HG03196 (cell line): ENCODE results near the gene SAMMSON.

ENCODE experiments used
- ATAC-seq: cut with Tn5 transposase; IDR thresholded peaks from one replicate; pipeline ENCODE4 v1.9.1; 2021; ENCODE audit not compliant: unreplicated experiment

SAMMSON gene

GRCh38 chr3:70085613-70086012 lies 86.1 kb downstream of the SAMMSON start:
- ATAC-seq, result no peak

DNA sequence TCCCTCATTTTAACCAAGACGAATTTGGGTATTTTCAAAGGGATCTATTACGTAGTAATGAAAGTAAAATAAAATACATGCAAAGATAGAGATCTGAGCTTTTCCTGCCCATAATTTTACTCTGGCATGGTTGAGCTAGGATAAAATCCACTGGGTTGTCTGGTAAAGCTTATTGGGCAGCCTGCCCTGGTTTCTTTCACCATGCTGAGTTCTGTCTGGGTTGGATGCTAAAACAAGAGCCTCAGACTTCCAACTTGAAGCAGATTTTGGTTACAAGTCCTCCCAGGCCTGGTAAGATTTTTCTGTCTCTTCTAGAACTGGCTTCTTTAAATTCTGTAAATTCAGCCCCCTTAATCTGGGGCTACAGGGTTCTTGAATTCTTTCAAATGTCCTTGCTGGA lies 86.8 kb downstream of the SAMMSON start:
- ATAC-seq, result no peak

DNA sequence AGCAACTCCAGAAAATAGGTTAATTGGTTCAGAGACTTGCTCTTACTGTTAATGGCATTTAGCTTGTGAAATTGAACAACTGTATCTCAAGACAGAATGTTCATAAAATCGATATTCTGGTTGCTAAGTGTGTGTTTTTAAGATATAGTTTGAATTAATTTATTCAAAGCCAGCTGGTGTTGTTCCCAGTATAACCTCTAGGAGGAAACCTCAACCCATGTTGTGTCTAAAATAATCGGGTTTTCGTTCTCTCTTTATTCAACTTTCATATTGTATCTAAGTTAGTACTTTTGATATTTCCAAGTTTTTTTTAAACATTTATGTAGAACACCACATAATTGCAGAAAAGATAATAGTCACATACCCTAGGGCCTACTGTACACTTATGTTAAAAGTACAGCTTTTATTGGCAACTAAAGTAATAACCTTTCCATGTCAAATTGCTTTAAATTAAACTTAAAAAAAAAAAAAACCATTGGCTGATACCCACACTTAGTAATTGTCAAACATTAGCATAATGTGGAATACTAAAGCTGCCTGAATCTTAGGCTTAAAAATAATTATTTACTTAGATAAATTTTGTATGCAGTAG lies 90.9 kb downstream of the SAMMSON start:
- no peak for ATAC-seq

DNA sequence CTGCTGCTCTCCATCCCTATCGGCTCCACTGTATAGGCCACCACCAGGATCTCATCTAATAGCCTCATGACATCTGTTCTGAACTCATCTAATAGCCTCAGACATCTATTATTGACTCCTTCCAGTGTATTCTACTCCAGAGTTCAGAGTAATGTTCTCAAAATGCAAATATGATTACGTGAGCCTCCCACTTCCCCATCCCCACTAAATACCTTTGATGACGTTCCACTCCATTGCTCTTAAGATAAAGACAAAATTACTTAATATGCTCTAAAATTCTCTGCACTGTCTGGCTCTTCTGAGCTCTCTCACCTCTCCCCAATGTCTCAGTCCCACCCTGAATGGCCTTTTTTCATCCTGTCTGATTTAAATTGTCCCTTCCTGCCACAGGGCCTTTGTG lies 94.7 kb downstream of the SAMMSON start:
- ATAC-seq, result no peak

- no peak for ATAC-seq
These were observed 95.7 kb downstream of the SAMMSON start for GRCh38 chr3:70095260-70095659.

DNA sequence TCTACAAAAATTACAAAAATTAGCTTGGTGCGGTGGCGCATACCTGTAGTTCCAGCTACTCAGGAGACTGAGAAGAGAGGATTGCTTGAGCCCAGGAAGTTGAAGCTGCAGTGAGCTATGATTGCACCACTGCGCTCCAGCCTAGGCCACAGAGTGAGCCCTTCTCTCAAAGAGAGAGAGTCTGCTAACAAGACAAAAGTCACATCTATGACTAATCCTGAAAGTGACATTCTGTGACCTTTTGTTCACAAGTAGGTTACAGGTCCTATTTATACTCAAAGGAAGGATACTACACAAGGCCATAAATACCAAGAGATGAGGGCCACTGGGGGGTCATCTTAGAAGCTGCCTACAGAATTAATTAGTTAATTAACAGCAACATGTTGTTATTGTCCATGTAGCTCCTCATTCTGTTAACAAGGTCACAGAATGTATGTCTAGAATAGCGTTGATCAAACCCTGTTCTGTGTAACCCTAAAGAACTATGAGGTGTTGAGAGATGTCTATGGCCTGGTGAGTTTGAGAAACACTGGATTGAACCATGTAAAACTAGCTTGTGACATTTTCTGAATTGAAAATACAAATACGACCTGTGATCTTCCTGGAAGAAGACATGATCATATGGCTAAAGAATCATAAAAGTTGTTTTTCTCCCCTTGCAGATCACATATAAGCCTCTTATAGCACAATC lies 97.0 kb downstream of the SAMMSON start:
- ATAC-seq, result peak; percentile 91

DNA sequence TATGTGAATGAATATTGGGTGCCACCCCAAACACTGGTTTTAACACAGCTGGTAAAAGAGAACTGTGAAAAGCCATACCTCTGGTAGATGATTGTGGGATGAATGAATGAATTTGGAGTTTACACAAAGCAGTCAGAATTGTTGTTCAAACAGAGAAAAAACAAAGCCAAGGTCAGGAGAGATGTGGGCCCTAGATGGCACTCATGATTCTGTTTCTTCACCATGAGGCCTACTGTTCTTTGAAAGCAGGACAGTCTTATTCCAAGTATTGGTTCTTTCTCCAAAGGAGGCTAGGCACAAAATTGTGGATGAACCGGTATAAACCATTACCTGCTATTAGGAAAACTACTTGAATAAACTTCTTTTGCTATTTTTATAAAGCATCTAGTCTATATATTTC lies 97.6 kb downstream of the SAMMSON start:
- ATAC-seq, result no peak

GRCh38 chr3:70108072-70108471 lies 108.5 kb downstream of the SAMMSON start:
- ATAC-seq, result no peak

DNA sequence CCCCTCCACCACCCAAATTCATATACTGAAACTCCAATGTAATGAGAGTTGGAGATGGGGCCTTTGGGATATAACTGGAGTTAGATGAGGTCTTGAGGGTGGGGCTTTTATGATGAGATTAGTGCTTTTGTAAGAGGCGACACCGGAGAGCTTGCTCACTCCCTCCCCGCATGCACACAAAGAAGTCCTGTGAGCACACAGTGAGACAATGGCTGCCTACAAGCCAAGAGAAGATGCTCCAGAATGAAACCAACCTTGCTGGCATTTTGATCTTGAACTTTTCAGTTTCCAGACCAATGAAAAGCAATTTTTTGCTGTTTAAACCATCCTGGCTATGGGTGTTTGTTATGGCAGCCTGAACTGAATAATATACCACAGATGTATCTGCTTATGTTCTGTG lies 109.0 kb downstream of the SAMMSON start:
- ATAC-seq, result no peak

DNA sequence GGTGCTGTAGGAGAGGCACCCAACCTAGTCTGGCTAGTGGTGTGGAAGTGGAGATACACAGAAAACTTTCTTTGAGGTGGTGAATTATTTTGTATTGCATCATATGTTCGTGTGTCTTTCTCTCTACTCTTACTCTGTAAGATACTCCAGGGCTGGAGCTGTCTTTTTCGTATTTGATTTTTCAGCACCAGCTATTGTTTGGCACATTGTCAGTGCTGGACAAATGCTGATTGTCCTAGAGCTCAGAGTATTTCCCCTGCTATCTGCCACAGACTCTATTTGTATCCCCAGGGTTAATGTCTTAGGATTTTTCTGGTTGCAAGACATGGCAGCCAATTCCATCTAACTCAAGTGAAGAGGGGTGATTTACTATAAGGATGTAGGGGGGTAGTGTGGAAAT lies 110.5 kb downstream of the SAMMSON start:
- no peak for ATAC-seq

DNA sequence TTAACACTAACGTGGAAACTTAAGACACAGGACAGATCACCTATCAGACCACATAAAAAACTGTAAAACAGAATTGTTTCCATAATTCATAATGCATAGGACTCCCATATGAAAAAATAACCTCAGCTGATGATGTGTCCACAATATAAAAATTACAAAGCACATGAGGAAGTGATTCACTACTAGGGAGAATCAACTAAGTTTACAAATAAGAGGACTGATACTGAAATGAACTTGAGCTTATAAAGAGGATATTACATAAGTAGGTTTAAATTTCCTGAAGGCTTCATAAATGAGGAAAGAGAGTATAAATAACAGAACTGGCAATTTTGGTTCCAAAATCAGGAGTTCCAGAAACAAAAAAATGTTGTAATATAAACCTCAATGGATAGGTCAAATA lies 111.9 kb downstream of the SAMMSON start:
- ATAC-seq, result no peak

DNA sequence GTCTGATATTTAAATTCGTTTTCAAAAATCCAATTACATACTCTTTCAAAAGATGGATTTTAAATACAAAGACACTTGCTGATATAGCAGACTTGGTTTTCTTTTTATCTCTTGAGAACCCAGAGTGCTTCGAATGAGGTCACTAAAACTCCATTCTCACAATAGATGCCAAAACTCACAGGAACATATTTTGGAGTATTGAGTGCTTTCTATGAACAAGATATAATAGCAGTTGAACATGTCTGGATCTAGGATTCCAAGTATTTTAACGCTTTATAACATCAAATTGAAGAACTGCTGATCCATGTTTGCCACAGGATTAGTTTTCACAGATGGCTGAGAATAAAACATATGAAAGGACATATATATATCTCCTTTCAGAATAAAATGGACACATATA lies 113.2 kb downstream of the SAMMSON start:
- no peak for ATAC-seq

DNA sequence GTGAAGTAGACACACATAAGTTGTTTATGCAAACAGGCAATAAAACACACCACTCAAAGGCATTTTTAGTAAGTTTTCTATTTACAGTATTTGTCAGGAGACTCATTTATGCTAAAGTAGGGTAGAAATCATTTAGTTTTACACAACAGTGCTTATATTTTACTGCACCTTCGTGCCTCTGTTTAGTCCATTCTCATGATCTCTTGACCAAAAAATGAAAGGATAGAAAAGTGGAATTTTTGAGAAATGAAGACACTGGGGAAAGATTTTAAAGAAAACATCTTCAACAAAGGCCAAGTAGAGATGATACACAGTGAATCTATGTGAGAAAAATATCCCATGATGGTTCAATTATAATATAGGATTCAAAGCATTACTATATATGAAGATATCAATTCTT lies 114.9 kb downstream of the SAMMSON start:
- ATAC-seq, result no peak

DNA sequence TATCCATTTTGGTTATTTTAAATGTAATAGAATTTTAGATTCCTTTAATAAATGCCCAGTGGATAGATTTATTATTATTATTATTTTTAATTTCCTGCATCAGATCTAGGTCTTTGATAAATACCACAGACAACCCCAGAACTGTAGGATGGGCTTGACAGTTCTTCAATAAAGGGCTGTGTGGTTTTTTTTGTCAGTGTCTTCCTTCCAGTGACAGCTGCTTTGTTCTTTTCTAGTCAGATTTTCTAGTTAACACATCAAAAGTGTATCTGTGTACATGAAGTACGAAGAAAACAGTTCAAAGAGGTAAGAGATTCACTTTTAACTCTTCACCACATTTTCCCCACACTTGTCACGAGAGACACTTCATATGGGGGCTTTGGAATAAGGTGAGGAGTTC lies 120.3 kb downstream of the SAMMSON start:
- ATAC-seq, result no peak
